ENCODE data around the gene KITLG. TPM values are rescaled to one million over a fixed set of nuclear protein-coding genes. Genes with fewer than 3 reads are reported as not detected.

The KITLG gene
- total and polyA plus RNA-seq, 12 donors: 3.6 to 20.5 (median 8.6) TPM

GRCh38 chr12:88572781-88573549 is 7.3 kb downstream of the KITLG start:
- DNase-seq: no peak
- ATAC-seq: no peak
- no peak for TF ChIP-seq CTCF (IDR thresholded peaks at IDR 0.05)
- no peaks in the 10 kb centered on the region for H3K36me3 ChIP-seq
- peaks cover 0 to 94% (median 44%) of the 10 kb centered on the region in 9 donors for H3K4me1 ChIP-seq
- no peak overlapping the region for H3K27ac ChIP-seq
- 49 to 65% methylated on average over 4 of the region's 4 CpGs for WGBS, 2 donors
- no peak overlapping the region for H3K4me3 ChIP-seq
- no peaks in the 10 kb centered on the region for H3K9me3 ChIP-seq
- intact Hi-C loops (cut with DNase I): loop anchor here in 2 of 10 donors (10.0 kb wide), 3 partner anchors 48 to 422 kb away; no protein-coding TSS in a partner anchor
- H3K27me3 ChIP-seq: no peaks in the 10 kb centered on the region

- H3K27me3 ChIP-seq: no peaks in the 10 kb centered on the region
- TF ChIP-seq CTCF (IDR thresholded peaks at IDR 0.05): no peak
- intact Hi-C loops (cut with DNase I): loop anchor here in 2 of 10 donors (10.0 kb wide), 3 partner anchors 47 to 423 kb away; no protein-coding TSS in a partner anchor
- no peaks in the 10 kb centered on the region for H3K9me3 ChIP-seq
- ATAC-seq: no peak
- H3K36me3 ChIP-seq: no peaks in the 10 kb centered on the region
- WGBS, 2 donors: 97% methylated on average over 1 of the region's 1 CpG
- H3K4me1 ChIP-seq: peaks cover 0 to 98% (median 36%) of the 10 kb centered on the region in 9 donors
- no peak overlapping the region for H3K4me3 ChIP-seq
- no peak overlapping the region for H3K27ac ChIP-seq
- DNase-seq: no peak
Observed at GRCh38 chr12:88571543-88571942, 8.7 kb downstream of the KITLG start.

- Histone ChIP-seq H3K27ac (no peak overlapping the region), H3K9me3 (no peaks in the 10 kb centered on the region), H3K36me3 (no peaks in the 10 kb centered on the region), H3K4me1 (peaks cover 0 to 98% (median 35%) of the 10 kb centered on the region in 9 donors), H3K4me3 (no peak overlapping the region), H3K27me3 (no peaks in the 10 kb centered on the region)
- peak in 2 of 8 donors; percentile 41 to 55 for ATAC-seq
- TF ChIP-seq CTCF (IDR thresholded peaks at IDR 0.05): no peak
- no peak for DNase-seq
- intact Hi-C loops (cut with DNase I): loop anchor here in 2 of 10 donors (10.0 kb wide), 3 partner anchors 45 to 425 kb away; no protein-coding TSS in a partner anchor
- WGBS, 2 donors: 65 to 74% methylated on average over 1 of the region's 1 CpG
Observed at GRCh38 chr12:88570103-88570502, 10.2 kb downstream of the KITLG start.

- no peak for ATAC-seq
- no peak for DNase-seq
- TF ChIP-seq CTCF (IDR thresholded peaks at IDR 0.05): no peak
- no peaks in the 10 kb centered on the region for H3K27me3 ChIP-seq
- H3K9me3 ChIP-seq: no peaks in the 10 kb centered on the region
- intact Hi-C loops (cut with DNase I): no loop called here
- peaks cover 0 to 68% (median 13%) of the 10 kb centered on the region in 9 donors for H3K4me1 ChIP-seq
- no peaks in the 10 kb centered on the region for H3K36me3 ChIP-seq
- no peak overlapping the region for H3K4me3 ChIP-seq
- H3K27ac ChIP-seq: no peak overlapping the region
- WGBS, 2 donors: 38 to 42% methylated on average over 4 of the region's 4 CpGs
Observed at GRCh38 chr12:88566430-88566829, 13.8 kb downstream of the KITLG start.

All from heart right ventricle (tissue), 16 donors.